K562 (cell line): ENCODE measurements around the gene P2RX3. TPM values are rescaled to one million over a fixed set of nuclear protein-coding genes. Genes with fewer than 3 reads are reported as not detected.
A peak's percentile ranks its signal among the peaks of the same experiment; 100 is the strongest.

ENCODE experiments used
- ARHGAP35 ChIP-seq: fragments of 450-650 bp; IDR thresholded peaks from 2 replicates; pipeline ENCODE4 v1.6.1; 2018; ENCODE audit not compliant: partially characterized antibody
- CLOCK ChIP-seq: fragments of 250-450 bp; sonication (Bioruptor Pico); IDR thresholded peaks from 2 replicates; pipeline ENCODE4 v1.4.0; 2020; ENCODE audit warnings: mild to moderate bottlenecking, moderate library complexity, borderline replicate concordance
- HINFP ChIP-seq: fragments of 450-650 bp; conservative IDR thresholded peaks from 2 replicates; pipeline ENCODE4 v1.6.1; 2016; ENCODE audit warnings: missing genetic modification characterization, low read depth, mild to moderate bottlenecking, control low read depth, missing compliant biosample characterization
- HNRNPL ChIP-seq: fragments of 200-400 bp; formaldehyde crosslinking; IDR thresholded peaks from 2 replicates; pipeline ENCODE4 v1.6.1; 2017; ENCODE audit warnings: low read depth, mild to moderate bottlenecking, low read length
- IRF9 ChIP-seq: fragments of 450-650 bp; IDR thresholded peaks from 2 replicates; pipeline ENCODE4 v1.6.1; 2016; ENCODE audit warnings: missing biosample characterization, missing genetic modification characterization
- KDM1A ChIP-seq, 2 experiments: fragments of 450-650 bp; IDR thresholded peaks; 2 replicates each; pipeline ENCODE4 v1.6.1; 2016; ENCODE audit warnings: mild to moderate bottlenecking in 2 of 2
- MAZ ChIP-seq, 2 experiments: fragments of 450-650 bp in 1 of 2; sonication (generic) in 1 of 2; formaldehyde crosslinking; IDR thresholded peaks in 1 of 2; conservative IDR thresholded peaks in 1 of 2; 2 replicates each; pipeline versions ENCODE4 v1.4.0 to v1.5.0; 2020; ENCODE audit warnings: mild to moderate bottlenecking in 1 of 2, missing genetic modification reagents in 1 of 2
- MNT ChIP-seq, 2 experiments: fragments of 450-650 bp; conservative IDR thresholded peaks; 2 replicates each; pipeline ENCODE4 v1.6.1; 2017; ENCODE audit warnings: mild to moderate bottlenecking in 2 of 2, moderate library complexity in 2 of 2
- RREB1 ChIP-seq: fragments of 250-450 bp; sonication (Bioruptor Pico); IDR thresholded peaks from 2 replicates; pipeline ENCODE4 v1.4.0; 2020
- TGIF2 ChIP-seq: sonication (generic); formaldehyde crosslinking; IDR thresholded peaks from 2 replicates; pipeline ENCODE4 v1.8.1; 2022; ENCODE audit warnings: mild to moderate bottlenecking, missing genetic modification reagents, moderate library complexity
- YBX1 ChIP-seq: fragments of 450-650 bp; IDR thresholded peaks from 2 replicates; pipeline ENCODE4 v1.7.1; 2016; ENCODE audit warnings: mild to moderate bottlenecking
- ZNF347 ChIP-seq: fragments of 450-650 bp; formaldehyde crosslinking; IDR thresholded peaks from 2 replicates; pipeline ENCODE4 v1.4.0; 2020; ENCODE audit warnings: low read depth, mild to moderate bottlenecking, moderate library complexity
- ZNF57 ChIP-seq: fragments of 450-650 bp; formaldehyde crosslinking; IDR thresholded peaks from 2 replicates; pipeline ENCODE4 v1.4.0; 2020; ENCODE audit warnings: mild to moderate bottlenecking, moderate library complexity
- ZNF717 ChIP-seq: fragments of 250-450 bp; sonication (Bioruptor Pico); IDR thresholded peaks from 2 replicates; pipeline ENCODE4 v1.5.0; 2021
- polyA plus RNA-seq, 8 experiments: library from polyadenylated mRNA; depleted of rRNA in 4 of 8; stranded (reverse) in 5 of 8; unstranded in 3 of 8; fragments of >200 nt; fragmentation: Nextera tagmentation in 2 of 8; fragmentation: Illumina TruSeq in 1 of 8; extraction: Ambion mirVana in 2 of 8; extraction: Trizol in 1 of 8; gene quantifications; 2 replicates each; pipeline versions ENCODE4 v1.2.1 to v1.2.3, GENCODE V29; 2011 to 2014; ENCODE audit warnings: inconsistent platforms in 1 of 8, missing spikeins in 1 of 8
- total RNA-seq, 7 experiments: library from RNA; depleted of rRNA in 6 of 7; stranded (reverse); fragments of >200 nt in 6 of 7; fragmentation: Illumina TruSeq in 2 of 7; extraction: Trizol in 2 of 7; gene quantifications; 2 replicates each; pipeline versions ENCODE4 v1.2.1 to v1.2.3, GENCODE V29; 2011 to 2021; ENCODE audit warnings: low replicate concordance in 1 of 7

The P2RX3 gene
- total and polyA plus RNA-seq, 9 of the 15 experiments (the other 6 are each of a cell fraction or from before 2014, with no cell fraction given) = not detected

GRCh38 chr11:57395905-57396623, 57.9 kb downstream of the P2RX3 start (continued):
- TF ChIP-seq MAZ (CRISPR knock-in tag; conservative IDR thresholded peaks at IDR 0.05 in 1 of 2, IDR thresholded peaks at IDR 0.05 in 1 of 2) (peak in 1 of 2 experiments; percentile 35; a peak in 2 of 4 replicates), MNT (conservative IDR thresholded peaks at IDR 0.05) (no peak), ZNF57 (CRISPR knock-in tag) (no peak), KDM1A (IDR thresholded peaks at IDR 0.05) (no peak), YBX1 (no peak), ZNF717 (no peak), IRF9 (no peak), TGIF2 (CRISPR knock-in tag) (no peak), ARHGAP35 (no peak), CLOCK (no peak), ZNF347 (CRISPR knock-in tag) (no peak), HINFP (tag) (0 out of 2 replicates have a peak, but pooled peaks have one; percentile 34), HNRNPL (peak; percentile 33; the same call in 1 of the 2 replicates), RREB1 (CRISPR knock-in tag) (no peak)
